Stomach (tissue), 4 donors: ENCODE data around the gene ATOH8.

Source experiments
- EP300 ChIP-seq: sonication (generic); formaldehyde crosslinking; IDR thresholded peaks from one replicate; pipeline ENCODE4 v1.6.1; 2017; ENCODE audit warnings: antibody characterized with exemption
- POLR2A ChIP-seq, 4 donors: fragments of 450-650 bp; IDR thresholded peaks; one replicate each; pipeline ENCODE4 v1.6.1; 2016; ENCODE audit warnings: antibody characterized with exemption in 4 of 4, control low read depth in 2 of 4, mild to moderate bottlenecking in 1 of 4, moderate library complexity in 1 of 4
- TF ChIP-seq, protein P1 (sequence below), 7 experiments: fragments of 450-650 bp in 4 of 7; fragments of 200-600 bp in 3 of 7; sonication (generic) in 3 of 7; IDR thresholded peaks; one replicate each; pipeline ENCODE4 v1.5.1; 2016 to 2019; ENCODE audit warnings: antibody characterized with exemption in 7 of 7, control low read depth in 2 of 7, mild to moderate bottlenecking in 1 of 7

DNA sequence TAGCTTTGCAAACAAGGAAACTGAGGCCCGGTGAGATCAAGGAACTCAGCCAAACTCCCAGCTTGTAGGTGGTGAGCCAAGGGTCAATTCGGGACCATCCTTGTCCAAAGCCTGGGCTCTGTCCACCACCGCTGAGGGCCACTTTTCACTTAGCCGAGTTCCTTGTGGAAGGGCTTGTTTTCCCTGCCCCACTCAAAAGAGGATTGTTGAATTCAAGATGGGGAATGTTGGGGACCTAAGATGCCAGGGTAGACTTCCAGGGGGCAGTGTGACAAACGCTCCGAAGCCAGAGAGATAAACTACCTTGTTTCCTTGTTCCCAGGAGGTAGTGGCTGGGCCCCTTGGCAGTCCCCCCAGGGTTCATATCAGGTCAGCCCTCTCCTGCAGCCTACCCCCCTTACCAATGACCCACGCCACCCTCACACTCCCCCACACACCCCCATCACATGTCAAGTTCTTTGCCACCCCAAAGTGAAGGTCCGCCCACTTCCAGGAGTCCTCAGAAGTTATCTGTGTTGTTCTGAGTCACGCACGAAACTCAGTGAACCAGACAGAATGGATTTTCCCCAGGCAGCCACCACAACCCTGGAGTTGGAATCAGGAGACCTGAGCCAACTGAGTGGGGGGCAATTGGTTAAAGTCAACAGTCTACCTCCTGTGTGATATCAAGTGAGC is 10.3 kb upstream of the ATOH8 start:
- TF ChIP-seq, protein P1, sequence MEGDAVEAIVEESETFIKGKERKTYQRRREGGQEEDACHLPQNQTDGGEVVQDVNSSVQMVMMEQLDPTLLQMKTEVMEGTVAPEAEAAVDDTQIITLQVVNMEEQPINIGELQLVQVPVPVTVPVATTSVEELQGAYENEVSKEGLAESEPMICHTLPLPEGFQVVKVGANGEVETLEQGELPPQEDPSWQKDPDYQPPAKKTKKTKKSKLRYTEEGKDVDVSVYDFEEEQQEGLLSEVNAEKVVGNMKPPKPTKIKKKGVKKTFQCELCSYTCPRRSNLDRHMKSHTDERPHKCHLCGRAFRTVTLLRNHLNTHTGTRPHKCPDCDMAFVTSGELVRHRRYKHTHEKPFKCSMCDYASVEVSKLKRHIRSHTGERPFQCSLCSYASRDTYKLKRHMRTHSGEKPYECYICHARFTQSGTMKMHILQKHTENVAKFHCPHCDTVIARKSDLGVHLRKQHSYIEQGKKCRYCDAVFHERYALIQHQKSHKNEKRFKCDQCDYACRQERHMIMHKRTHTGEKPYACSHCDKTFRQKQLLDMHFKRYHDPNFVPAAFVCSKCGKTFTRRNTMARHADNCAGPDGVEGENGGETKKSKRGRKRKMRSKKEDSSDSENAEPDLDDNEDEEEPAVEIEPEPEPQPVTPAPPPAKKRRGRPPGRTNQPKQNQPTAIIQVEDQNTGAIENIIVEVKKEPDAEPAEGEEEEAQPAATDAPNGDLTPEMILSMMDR (IDR thresholded peaks at IDR 0.05): no peak
- TF ChIP-seq POLR2A (IDR thresholded peaks at IDR 0.05) (no peak), EP300 (no peak)
